Left lobe of liver (tissue), 2 donors: ENCODE data around the gene AP2A2. TPM values are rescaled to one million over a fixed set of nuclear protein-coding genes. Genes with fewer than 3 reads are reported as not detected.
"Not testable (repeated sequence)": the region's sequence is repeated elsewhere in the genome, so short reads cannot be mapped to it uniquely, and the experiment has no call there.

ENCODE experiments used
- ATAC-seq: fragments of 200-7000 bp; cut with Tn5 transposase; one replicate; pipeline ENCODE4 v1.9.1; 2020; ENCODE audit warnings: mild to moderate bottlenecking, moderate library complexity
- DNase-seq: peaks from one replicate; pipeline ENCODE4 v3.0.0-alpha.2; 2020; ENCODE audit warnings: low spot score
- total RNA-seq: library from RNA; stranded (reverse); gene quantifications from one replicate; pipeline ENCODE4 v1.2.1, GENCODE V29; 2021
- donor health status: DM: no; HTN: no; CAD: no; lungs with moderate emphysema.
- donor health status: DM: no; HTN: yes; CAD: no.

AP2A2 gene
- total RNA-seq, 1 donor from 2014 or later = 53.7 TPM

GRCh38 chr11:971731-972365, 46.2 kb downstream of the AP2A2 start:
- DNase-seq = no peak
- ATAC-seq = no peak

GRCh38 chr11:972523-973211, 47.0 kb downstream of the AP2A2 start:
- DNase-seq = no peak
- ATAC-seq = no peak

GRCh38 chr11:973237-973636, 47.6 kb downstream of the AP2A2 start:
- no peak for ATAC-seq
- DNase-seq = no peak

- not testable (repeated sequence) for DNase-seq, ATAC-seq
Measured at GRCh38 chr11:975376-975775, 49.7 kb downstream of the AP2A2 start.

GRCh38 chr11:975827-976226, 50.2 kb downstream of the AP2A2 start:
- DNase-seq = no peak
- ATAC-seq = peak; percentile 39

- ATAC-seq (no peak), DNase-seq (no peak)
Measured at GRCh38 chr11:976431-977160, 50.9 kb downstream of the AP2A2 start.

GRCh38 chr11:977830-978720, 52.4 kb downstream of the AP2A2 start:
- ATAC-seq (peak; percentile 10), DNase-seq (no peak)

- ATAC-seq (no peak), DNase-seq (no peak)
Measured at GRCh38 chr11:978781-979180, 53.1 kb downstream of the AP2A2 start.

- ATAC-seq = peak; percentile 72
- no peak for DNase-seq
Measured at GRCh38 chr11:980438-981357, 55.0 kb downstream of the AP2A2 start.

GRCh38 chr11:981764-982163, 56.1 kb downstream of the AP2A2 start:
- ATAC-seq = no peak
- DNase-seq = no peak

- DNase-seq (no peak), ATAC-seq (no peak)
Measured at GRCh38 chr11:984546-984945, 58.9 kb downstream of the AP2A2 start.

- no peak for ATAC-seq
- no peak for DNase-seq
Measured at GRCh38 chr11:985406-985805, 59.7 kb downstream of the AP2A2 start.

- no peak for DNase-seq
- no peak for ATAC-seq
Measured at GRCh38 chr11:985848-986247, 60.2 kb downstream of the AP2A2 start.

- DNase-seq = no peak
- ATAC-seq = peak; percentile 24
Measured at GRCh38 chr11:986270-986951, 60.7 kb downstream of the AP2A2 start.

- no peak for ATAC-seq
- DNase-seq = no peak
Measured at GRCh38 chr11:986952-987305, 61.3 kb downstream of the AP2A2 start.

GRCh38 chr11:987671-988070, 62.0 kb downstream of the AP2A2 start:
- no peak for ATAC-seq
- no peak for DNase-seq

- ATAC-seq = no peak
- no peak for DNase-seq
Measured at GRCh38 chr11:990101-990500, 64.4 kb downstream of the AP2A2 start.

GRCh38 chr11:991034-991433, 65.4 kb downstream of the AP2A2 start:
- ATAC-seq (no peak), DNase-seq (no peak)

GRCh38 chr11:991711-992307, 66.1 kb downstream of the AP2A2 start:
- no peak for ATAC-seq
- DNase-seq = no peak
